ENCODE measurements around the gene TSHZ2. TPM values are rescaled to one million over a fixed set of nuclear protein-coding genes. Genes with fewer than 3 reads are reported as not detected.

TSHZ2 gene
- total and polyA plus RNA-seq, 2 donors (not counting 3 experiments of a cell fraction or from before 2014, with no cell fraction given), result not detected

GRCh38 chr20:53104884-53105283 lies 132.7 kb downstream of the TSHZ2 start:
- H3K27me3 ChIP-seq (ENCODE audit: control insufficient read depth in 2 of 2, insufficient read depth in 2 of 2, low read length in 2 of 2), result no peaks in the 10 kb centered on the region
- H4K20me1 ChIP-seq (replicated peaks; ENCODE audit: control insufficient read depth, extremely low read depth, insufficient read depth, low read length), result no peaks in the 10 kb centered on the region
- H3K9ac ChIP-seq (replicated peaks; ENCODE audit: extremely low read depth, insufficient read depth, low read length), result no peak overlapping the region
- no peak overlapping the region for H2AFZ ChIP-seq (ENCODE audit: low read depth, low read length)
- dilution Hi-C loops (cut with MboI; ENCODE audit: extremely low pct_ligation_motif_present, low sequenced_read_pairs), result no loop called here
- H3K4me3 ChIP-seq (replicated peaks in 1 of 3; ENCODE audit: insufficient read depth in 1 of 3, low read depth in 1 of 3, low read length in 3 of 3), result no peak overlapping the region
- no peak for FAIRE-seq
- no peaks in the 10 kb centered on the region for H3K36me3 ChIP-seq (ENCODE audit: control insufficient read depth in 2 of 2, extremely low read depth in 1 of 2, insufficient read depth in 2 of 2, low read length in 2 of 2)
- POLR2A ChIA-PET, result no interaction called here
- BruUV-seq (replicated peaks), result no TSS peak
- no peaks in the 10 kb centered on the region for H3K4me1 ChIP-seq (ENCODE audit: control insufficient read depth, extremely low read depth, insufficient read depth, low read length)
- CTCF ChIA-PET, result no interaction called here
- H3K27ac ChIP-seq (ENCODE audit: insufficient read depth, low read depth, low read length), result no peak overlapping the region
- H3K4me2 ChIP-seq (ENCODE audit: insufficient read depth, low read length), result no peak overlapping the region
- TF ChIP-seq MAX (IDR thresholded peaks at IDR 0.05; ENCODE audit: insufficient read depth, insufficient read length) (no peak), POLR2AphosphoS5 (IDR thresholded peaks at IDR 0.05; ENCODE audit: insufficient read depth, low read depth, low read length) (no peak), MYC (IDR thresholded peaks at IDR 0.05; ENCODE audit: low read depth, low read length) (no peak), POLR2A (IDR thresholded peaks at IDR 0.05; ENCODE audit: low read depth, low read length) (no peak), EZH2 (IDR thresholded peaks at IDR 0.05; ENCODE audit: borderline replicate concordance, low read depth, low read length, severe bottlenecking) (no peak), GATA2 (IDR thresholded peaks at IDR 0.05; ENCODE audit: insufficient read depth, insufficient read length, low read depth, low read length) (no peak), JUN (IDR thresholded peaks at IDR 0.05; ENCODE audit: borderline replicate concordance, insufficient read depth, insufficient read length, low read depth) (no peak), CTCF (IDR thresholded peaks at IDR 0.05; ENCODE audit: extremely low read depth in 1 of 2, insufficient read depth in 1 of 2, low read depth in 1 of 2, low read length in 2 of 2) (no peak), FOS (IDR thresholded peaks at IDR 0.05; ENCODE audit: borderline replicate concordance, insufficient read depth, low read length) (no peak)
- no peaks in the 10 kb centered on the region for H3K9me3 ChIP-seq (replicated peaks; ENCODE audit: control insufficient read depth, insufficient read depth, low read length)
- intact Hi-C loops (cut with micrococcal nuclease), result no loop called here
- H3K9me1 ChIP-seq (replicated peaks; ENCODE audit: control insufficient read depth, extremely low read depth, insufficient read depth, low read length), result no peaks in the 10 kb centered on the region
- no peak for DNase-seq (ENCODE audit: low read depth, low spot score)
- no peaks in the 10 kb centered on the region for H3K79me2 ChIP-seq (ENCODE audit: control insufficient read depth, insufficient read depth, low read length)
